ENCODE measurements around the gene ORC1.

DNA sequence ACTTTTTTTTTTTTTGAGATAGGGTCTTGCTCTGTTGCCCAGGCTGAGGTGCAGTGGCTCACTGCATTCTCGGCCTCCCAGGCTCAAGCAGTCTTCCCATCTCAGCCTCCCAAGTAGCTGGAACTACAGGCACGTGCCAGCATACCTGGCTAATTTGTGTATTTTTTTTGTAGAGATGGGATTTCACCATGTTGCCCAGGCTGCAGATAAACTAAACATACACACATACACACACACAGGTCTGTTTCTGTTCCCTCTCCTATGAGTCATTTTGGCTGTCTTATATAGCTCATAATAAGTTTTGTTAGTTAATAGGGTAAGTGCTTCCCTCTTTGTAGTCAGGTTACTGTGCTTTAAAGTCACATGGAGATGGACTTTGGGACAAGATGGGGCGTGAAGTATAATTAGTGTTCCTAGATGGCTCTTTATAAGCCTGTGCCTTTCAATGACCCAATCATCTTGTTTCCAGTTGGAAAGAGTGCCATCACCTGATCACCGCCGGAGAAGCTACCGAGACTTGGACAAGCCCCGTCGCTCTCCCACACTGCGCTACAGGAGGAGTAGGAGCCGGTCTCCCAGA lies 9.3 kb upstream of the ORC1 start:
- TF ChIP-seq, protein P1, sequence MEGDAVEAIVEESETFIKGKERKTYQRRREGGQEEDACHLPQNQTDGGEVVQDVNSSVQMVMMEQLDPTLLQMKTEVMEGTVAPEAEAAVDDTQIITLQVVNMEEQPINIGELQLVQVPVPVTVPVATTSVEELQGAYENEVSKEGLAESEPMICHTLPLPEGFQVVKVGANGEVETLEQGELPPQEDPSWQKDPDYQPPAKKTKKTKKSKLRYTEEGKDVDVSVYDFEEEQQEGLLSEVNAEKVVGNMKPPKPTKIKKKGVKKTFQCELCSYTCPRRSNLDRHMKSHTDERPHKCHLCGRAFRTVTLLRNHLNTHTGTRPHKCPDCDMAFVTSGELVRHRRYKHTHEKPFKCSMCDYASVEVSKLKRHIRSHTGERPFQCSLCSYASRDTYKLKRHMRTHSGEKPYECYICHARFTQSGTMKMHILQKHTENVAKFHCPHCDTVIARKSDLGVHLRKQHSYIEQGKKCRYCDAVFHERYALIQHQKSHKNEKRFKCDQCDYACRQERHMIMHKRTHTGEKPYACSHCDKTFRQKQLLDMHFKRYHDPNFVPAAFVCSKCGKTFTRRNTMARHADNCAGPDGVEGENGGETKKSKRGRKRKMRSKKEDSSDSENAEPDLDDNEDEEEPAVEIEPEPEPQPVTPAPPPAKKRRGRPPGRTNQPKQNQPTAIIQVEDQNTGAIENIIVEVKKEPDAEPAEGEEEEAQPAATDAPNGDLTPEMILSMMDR (IDR thresholded peaks at IDR 0.05; ENCODE audit: insufficient read depth, low read length) = no peak
- TF ChIP-seq POLR2AphosphoS5 (IDR thresholded peaks at IDR 0.05; ENCODE audit: low read depth) (no peak), GABPA (IDR thresholded peaks at IDR 0.05; ENCODE audit: low read depth) (no peak), SPI1 (IDR thresholded peaks at IDR 0.05; ENCODE audit: borderline replicate concordance, low read depth) (no peak)
- TF ChIP-seq, protein P2, sequence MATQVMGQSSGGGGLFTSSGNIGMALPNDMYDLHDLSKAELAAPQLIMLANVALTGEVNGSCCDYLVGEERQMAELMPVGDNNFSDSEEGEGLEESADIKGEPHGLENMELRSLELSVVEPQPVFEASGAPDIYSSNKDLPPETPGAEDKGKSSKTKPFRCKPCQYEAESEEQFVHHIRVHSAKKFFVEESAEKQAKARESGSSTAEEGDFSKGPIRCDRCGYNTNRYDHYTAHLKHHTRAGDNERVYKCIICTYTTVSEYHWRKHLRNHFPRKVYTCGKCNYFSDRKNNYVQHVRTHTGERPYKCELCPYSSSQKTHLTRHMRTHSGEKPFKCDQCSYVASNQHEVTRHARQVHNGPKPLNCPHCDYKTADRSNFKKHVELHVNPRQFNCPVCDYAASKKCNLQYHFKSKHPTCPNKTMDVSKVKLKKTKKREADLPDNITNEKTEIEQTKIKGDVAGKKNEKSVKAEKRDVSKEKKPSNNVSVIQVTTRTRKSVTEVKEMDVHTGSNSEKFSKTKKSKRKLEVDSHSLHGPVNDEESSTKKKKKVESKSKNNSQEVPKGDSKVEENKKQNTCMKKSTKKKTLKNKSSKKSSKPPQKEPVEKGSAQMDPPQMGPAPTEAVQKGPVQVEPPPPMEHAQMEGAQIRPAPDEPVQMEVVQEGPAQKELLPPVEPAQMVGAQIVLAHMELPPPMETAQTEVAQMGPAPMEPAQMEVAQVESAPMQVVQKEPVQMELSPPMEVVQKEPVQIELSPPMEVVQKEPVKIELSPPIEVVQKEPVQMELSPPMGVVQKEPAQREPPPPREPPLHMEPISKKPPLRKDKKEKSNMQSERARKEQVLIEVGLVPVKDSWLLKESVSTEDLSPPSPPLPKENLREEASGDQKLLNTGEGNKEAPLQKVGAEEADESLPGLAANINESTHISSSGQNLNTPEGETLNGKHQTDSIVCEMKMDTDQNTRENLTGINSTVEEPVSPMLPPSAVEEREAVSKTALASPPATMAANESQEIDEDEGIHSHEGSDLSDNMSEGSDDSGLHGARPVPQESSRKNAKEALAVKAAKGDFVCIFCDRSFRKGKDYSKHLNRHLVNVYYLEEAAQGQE (IDR thresholded peaks at IDR 0.05; ENCODE audit: insufficient replicate concordance, low read depth) = no peak
